ES-I3 (cell line): ENCODE data around the gene HAP1.

Source experiments
- H3K36me3 ChIP-seq: 2 replicates; pipeline ENCODE4 v1.6.1; 2013; ENCODE audit warnings: mild to moderate bottlenecking, low read length, control low read depth, moderate library complexity; ENCODE audit not compliant: insufficient read depth
- H3K4me1 ChIP-seq: 2 replicates; pipeline ENCODE4 v1.6.1; 2013; ENCODE audit warnings: mild to moderate bottlenecking, control low read depth, low read length; ENCODE audit not compliant: insufficient read depth
- H3K9ac ChIP-seq: 2 replicates; pipeline ENCODE4 v1.6.1; 2013; ENCODE audit warnings: low read depth, mild to moderate bottlenecking, low read length, moderate library complexity
- H3K9me3 ChIP-seq: 2 replicates; pipeline ENCODE4 v1.6.1; 2013; ENCODE audit warnings: mild to moderate bottlenecking, low read length, moderate library complexity; ENCODE audit not compliant: control insufficient read depth, insufficient read depth

Gene HAP1

DNA sequence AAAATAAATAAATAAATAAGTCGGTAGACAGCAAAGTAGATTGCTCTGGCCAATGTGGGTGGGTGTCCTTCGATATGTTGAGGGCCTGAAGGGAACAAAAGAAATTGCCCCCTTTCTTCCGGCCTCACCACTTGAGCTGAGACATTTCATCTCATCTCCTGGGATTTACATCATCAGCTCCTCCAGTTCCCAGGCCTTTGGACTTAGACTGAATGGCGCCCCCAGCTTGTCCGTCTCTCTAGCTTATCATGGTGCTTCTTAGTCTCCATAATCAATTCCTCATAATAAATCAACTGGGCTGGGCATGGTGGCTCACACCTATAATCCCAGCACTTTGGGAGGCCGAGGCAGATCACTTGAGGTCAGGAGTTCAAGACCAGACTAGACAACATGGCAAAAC lies 13.8 kb upstream of the HAP1 start:
- Histone ChIP-seq H3K9me3 (no peaks in the 10 kb centered on the region), H3K9ac (no peak overlapping the region), H3K36me3 (no peaks in the 10 kb centered on the region), H3K4me1 (no peaks in the 10 kb centered on the region)

DNA sequence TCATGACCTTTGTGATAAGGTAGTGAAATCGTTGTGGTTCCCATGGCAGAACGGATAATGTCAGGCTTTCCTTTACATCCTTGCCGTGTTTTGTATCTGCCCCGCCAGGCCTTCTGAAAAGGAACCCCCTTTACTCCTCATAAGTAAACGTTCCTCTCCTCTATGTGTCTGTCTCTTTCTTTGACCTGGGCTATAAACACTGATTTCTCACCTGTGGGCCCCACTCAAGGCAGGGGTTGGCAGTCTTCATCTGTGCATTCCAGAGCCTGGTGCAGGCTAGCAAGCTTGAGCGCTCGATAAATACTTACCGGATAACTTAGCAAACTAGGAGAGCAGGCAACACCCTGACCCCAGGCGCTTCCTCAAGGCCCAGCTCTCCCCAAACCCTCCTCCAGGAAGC lies 7.3 kb upstream of the HAP1 start:
- H3K36me3 ChIP-seq = no peaks in the 10 kb centered on the region
- no peak overlapping the region for H3K9ac ChIP-seq
- peaks cover 6% of the 10 kb centered on the region for H3K4me1 ChIP-seq
- H3K9me3 ChIP-seq = no peaks in the 10 kb centered on the region

DNA sequence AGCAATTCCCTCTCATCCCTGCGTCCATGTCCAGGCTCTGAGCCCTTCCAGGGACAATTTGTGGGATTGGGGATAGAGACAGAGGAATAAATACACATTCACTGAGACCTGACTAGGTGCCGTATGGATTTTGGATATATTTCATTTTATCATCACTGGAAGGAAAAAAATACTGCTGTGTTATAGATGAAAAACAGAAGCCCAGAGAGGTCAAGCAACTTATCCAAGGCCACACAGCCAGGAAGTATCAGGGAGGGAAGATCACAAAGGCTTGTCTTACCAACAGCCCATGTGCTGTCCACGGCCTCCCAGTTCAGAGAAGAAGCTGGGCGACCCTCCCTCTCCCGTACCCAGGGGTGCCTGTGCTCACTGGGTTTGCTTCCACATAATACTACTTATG lies 6.1 kb upstream of the HAP1 start:
- peaks cover 6% of the 10 kb centered on the region for H3K4me1 ChIP-seq
- H3K9me3 ChIP-seq = no peaks in the 10 kb centered on the region
- no peaks in the 10 kb centered on the region for H3K36me3 ChIP-seq
- H3K9ac ChIP-seq = no peak overlapping the region

DNA sequence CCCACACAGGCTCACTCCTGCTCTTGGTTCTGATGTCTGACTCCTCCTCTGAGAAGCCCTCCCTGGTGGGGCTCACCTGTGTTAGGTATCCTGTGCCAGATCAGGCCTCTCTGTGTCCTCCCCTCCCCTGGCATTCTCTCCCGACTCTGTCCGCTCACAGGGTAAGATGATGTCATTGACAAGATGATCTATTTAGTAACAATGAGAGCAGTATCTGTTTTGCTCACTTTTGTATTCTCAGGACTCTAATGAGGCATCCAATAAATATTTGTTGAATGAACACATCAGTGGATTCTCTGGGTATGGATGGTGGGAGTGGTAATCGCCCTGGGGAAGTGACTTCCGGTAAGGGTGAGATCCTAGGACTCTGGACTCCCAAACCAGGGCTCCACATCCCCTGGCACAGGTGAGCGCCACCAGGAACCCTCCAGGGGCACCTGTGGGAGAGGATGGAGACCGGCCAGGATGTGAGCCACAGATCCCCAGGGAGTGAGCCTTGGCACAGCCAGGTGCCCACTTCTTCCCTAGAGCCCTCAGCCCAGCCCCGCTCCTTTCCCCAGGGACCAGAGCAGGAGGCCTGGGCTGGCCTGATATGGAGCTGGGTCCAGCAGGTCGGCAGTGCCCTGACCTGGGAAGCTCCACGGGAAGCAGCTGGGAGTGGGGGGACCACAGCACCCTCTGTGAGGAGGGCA lies 5.4 kb upstream of the HAP1 start:
- no peaks in the 10 kb centered on the region for H3K9me3 ChIP-seq
- H3K9ac ChIP-seq = no peak overlapping the region
- no peaks in the 10 kb centered on the region for H3K36me3 ChIP-seq
- peaks cover 6% of the 10 kb centered on the region for H3K4me1 ChIP-seq

DNA sequence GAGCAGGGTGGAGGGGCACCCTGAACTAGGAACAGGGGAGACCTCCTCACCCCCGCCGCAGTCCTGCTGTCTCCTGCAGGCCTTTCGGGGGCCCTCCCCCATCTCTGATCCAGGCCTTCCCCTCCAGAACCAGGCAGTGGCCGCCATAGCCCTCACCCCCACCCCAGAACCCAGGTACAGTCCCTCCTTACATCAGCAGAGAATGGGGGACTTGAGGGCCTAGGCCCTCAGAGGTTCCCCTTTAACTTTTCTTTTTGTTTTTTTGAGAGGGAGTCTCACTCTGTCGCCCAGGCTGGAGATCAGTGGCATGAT lies 4.3 kb upstream of the HAP1 start:
- Histone ChIP-seq H3K4me1 (peaks cover 6% of the 10 kb centered on the region), H3K9ac (no peak overlapping the region), H3K9me3 (no peaks in the 10 kb centered on the region), H3K36me3 (no peaks in the 10 kb centered on the region)

DNA sequence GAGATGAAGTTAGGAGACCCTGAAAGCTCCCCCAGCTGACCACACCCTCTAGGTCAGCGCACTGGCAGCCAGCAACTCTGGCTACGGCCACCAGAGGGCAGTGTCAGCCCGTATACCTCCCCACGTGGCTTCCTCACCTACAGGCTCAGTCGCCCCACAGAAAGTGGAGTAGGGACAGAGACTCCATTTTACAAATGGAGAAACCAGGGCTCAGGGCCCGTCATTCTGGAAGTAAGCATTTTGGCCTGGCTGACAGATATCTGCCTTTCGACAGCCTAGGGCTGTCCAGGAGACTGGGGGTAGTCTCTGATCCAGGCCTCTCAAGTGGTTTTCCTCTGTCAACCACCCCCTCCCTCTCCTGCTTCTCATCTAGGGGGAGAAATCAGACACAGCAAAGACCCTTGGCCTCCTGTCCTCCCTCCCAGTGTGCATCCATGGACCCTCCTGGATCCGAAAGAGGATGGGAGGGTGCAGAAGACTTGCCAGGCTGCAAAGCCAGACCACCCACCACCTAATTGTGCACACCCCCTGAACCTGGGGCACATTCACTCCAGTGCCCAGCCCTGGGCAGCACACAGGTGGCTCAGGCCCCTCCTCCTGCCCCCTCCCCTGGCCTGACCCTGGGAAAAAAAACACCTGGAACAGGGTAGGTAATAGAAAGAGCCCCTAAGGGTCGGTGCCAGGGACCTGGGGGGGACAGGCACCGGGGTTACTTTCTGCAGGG lies 3.8 kb upstream of the HAP1 start:
- Histone ChIP-seq H3K9me3 (no peaks in the 10 kb centered on the region), H3K9ac (peak overlapping the region; percentile 17; the same call in 1 of the 2 replicates), H3K4me1 (peaks cover 6% of the 10 kb centered on the region), H3K36me3 (no peaks in the 10 kb centered on the region)

DNA sequence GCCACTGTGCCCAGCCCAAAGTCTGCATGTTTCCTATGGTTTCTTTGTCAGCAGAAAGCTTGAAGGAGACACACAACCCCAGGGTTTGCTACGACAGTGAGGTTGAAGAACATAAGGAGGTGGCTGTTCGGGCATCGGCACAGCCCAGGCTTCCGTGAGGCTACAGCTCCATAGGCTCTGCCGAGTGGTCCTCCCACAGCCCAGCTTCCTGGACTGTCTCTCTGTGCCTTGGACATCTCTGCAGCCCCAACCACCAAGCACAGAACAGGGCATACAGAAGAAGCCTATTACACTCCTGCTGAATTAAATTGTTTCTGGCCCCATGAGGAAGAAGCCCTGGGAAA lies 3.2 kb upstream of the HAP1 start:
- Histone ChIP-seq H3K9ac (no peak overlapping the region), H3K9me3 (no peaks in the 10 kb centered on the region), H3K4me1 (peaks cover 6% of the 10 kb centered on the region), H3K36me3 (no peaks in the 10 kb centered on the region)

DNA sequence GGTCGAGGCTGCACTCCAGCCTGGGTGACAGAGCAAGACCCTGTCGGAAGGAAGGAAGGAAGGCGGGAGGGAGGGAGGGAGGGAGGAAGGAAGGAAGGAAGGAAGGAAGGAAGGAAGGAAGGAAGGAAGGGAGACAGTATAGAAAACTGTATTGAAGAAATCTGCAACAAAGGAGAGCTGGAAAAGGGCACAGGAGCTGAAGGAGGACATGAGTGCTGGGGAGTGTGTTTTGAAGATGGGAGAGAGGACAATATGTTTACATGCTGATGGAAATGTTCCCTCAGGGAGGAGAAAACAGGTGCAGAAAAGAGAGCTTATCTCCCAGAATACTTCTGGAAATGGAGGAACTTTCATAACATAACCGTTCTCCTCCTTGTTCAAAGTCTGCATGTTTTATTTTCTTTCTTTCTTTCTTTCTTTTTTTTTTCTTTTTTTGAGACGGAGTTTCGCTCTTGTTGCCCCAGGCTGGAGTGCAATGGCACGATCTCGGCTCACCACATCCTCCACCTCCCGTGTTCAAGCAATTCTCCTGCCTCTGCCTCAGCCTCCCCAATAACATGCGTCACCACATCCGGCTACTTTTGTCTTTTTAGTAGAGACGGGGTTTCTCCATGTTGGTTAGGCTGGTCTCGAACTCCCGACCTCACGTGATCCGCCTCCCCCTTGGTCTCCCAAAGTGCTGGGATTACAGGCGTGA lies 2.7 kb upstream of the HAP1 start:
- Histone ChIP-seq H3K9me3 (no peaks in the 10 kb centered on the region), H3K9ac (no peak overlapping the region), H3K4me1 (peaks cover 6% of the 10 kb centered on the region), H3K36me3 (no peaks in the 10 kb centered on the region)

DNA sequence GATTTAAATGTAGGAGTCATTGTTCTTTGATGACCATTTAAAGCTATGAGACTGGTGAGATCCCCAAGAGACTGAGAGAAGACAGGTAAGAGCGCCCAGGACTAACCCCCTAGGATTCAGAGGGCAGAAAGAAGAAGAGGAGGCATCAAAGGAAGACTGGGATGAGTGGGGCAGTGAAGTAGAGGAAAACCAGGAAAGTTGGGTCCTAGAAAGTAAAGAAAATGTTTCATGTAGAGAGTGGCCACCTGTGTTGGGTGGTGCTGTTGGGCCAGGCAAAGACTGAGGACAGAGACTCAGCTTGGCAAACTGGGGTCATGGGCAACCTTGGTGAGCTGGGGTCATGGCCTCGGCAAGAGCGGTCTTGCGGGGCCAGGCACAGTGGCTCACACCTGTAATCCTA lies 1.3 kb upstream of the HAP1 start:
- H3K9me3 ChIP-seq = no peaks in the 10 kb centered on the region
- H3K36me3 ChIP-seq = no peaks in the 10 kb centered on the region
- H3K4me1 ChIP-seq = peaks cover 6% of the 10 kb centered on the region
- no peak overlapping the region for H3K9ac ChIP-seq

DNA sequence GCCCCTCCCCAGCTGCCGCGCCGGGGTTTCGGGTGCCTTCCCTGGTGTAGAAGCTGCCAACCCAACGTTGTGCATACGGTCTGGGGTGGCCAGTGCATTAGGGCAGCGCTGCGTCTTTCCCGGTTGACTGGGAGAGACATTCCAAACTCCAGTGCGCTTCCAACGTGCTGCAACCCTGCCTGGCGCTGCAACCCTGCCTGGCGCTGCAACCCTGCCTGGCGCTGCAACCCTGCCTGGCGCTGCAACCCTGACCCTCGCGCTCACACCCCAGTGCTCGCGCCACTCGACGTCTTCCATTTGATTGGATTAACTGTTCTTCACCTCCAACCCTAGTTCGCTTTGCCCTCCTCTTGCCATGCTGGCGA lies 488 bp upstream of the HAP1 start:
- peaks cover 6% of the 10 kb centered on the region for H3K4me1 ChIP-seq
- no peaks in the 10 kb centered on the region for H3K9me3 ChIP-seq
- no peaks in the 10 kb centered on the region for H3K36me3 ChIP-seq
- peak overlapping the region; percentile 69 for H3K9ac ChIP-seq

DNA sequence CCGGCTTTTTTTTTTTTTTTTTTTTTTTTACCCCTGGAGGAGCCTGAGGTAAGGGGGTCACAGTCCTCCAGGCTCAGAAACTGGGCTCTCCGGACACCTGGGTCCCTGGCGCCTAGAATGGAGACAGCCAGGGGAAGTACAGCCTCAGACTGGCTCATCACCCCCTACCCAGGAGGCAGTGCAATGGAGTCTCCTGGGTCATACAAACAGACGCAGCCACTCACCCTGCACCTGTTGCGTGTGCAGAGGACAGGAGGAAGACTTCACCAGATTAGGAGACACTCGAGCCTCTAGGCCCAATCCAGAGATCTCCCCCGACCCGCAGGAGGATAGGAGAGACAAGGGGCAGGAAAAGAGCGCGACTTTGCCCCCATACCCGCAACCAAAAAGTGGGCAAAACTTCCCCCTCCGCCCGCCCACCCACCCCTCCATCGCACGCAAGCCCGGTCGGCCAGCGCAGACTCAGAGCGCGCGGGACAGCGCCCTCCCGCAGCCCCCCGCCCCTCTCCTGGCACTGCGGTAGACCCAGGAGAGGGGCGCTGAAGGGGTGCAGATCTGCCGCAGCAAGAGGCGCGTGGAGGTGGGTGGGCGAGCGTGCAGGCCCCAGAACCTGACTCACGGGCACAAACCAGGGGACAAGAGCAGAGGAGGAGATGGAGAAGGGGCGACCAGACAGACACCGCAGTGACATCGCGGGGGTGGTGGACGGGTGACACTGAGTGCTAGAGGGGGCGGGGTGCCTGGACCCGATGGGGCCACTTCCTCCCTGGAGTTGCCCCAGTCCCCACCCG lies 900 bp downstream of the HAP1 start:
- H3K36me3 ChIP-seq = no peaks in the 10 kb centered on the region
- peak overlapping the region; percentile 69; the same call in 1 of the 2 replicates for H3K9ac ChIP-seq
- no peaks in the 10 kb centered on the region for H3K9me3 ChIP-seq
- H3K4me1 ChIP-seq = peaks cover 5% of the 10 kb centered on the region

DNA sequence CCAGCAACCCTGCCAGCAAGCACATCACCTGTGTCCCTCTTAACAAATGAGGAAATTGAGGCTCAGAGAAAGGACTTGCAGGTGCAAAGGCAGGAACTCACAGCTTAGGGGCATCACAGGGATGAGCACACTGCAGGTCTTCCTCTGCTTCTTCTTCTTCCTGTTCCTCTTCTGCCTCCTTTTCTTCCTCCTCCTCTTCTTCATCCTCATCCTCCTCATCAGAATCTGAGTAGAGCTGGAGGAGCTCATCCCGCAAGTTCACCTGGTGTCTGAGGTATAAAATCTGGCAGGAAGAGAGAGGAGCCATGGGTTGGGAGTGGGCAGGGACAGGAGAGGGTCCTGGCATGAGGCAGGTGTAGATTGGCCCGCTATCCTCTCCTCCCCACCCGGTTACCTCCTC lies 2.6 kb downstream of the HAP1 start:
- Histone ChIP-seq H3K36me3 (no peaks in the 10 kb centered on the region), H3K4me1 (no peaks in the 10 kb centered on the region; the same call in 1 of the 2 replicates), H3K9me3 (no peaks in the 10 kb centered on the region), H3K9ac (no peak overlapping the region)

DNA sequence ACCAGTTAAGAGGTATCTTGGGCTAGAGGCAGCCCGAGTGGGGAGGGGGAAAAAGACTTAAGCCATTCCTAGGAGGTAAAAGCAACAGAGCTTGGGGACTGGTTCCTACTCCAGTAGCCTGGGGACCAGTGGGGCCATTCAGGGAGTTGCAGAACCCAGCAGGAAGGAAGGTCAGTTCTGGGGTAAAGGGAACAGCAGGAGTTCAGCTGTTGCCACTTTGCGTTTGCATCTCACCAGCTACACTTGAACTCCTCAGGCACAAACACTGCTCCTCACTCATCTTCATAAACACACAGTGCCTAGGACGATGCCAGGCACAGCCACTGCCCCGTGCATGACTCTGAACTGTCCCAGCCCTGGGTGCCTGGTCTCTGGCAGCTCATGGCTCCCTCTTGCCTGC lies 4.0 kb downstream of the HAP1 start:
- H3K9ac ChIP-seq = no peak overlapping the region
- no peaks in the 10 kb centered on the region; the same call in 1 of the 2 replicates for H3K4me1 ChIP-seq
- no peaks in the 10 kb centered on the region for H3K9me3 ChIP-seq
- no peaks in the 10 kb centered on the region for H3K36me3 ChIP-seq

DNA sequence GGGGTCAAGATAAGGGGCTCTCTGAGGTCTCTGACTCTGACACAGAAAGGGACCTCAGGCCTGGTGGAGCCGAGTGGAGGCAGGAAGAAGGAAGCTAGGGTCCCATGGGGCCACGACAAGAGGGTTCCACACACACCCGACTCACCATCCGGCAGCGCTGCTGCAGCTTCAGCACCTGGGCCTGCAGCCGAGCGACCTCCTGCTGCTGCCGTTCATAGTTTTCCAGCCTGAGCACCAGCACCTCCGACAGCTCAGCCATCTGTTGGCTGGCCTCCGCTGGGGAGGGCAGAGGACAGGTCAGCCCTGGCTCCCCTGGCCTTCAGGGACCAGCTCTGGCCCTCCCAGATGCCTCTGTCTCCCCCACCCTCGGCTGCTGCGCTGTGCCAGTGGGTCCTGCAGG lies 6.4 kb downstream of the HAP1 start:
- no peaks in the 10 kb centered on the region for H3K4me1 ChIP-seq
- no peaks in the 10 kb centered on the region for H3K9me3 ChIP-seq
- no peaks in the 10 kb centered on the region for H3K36me3 ChIP-seq
- no peak overlapping the region for H3K9ac ChIP-seq
